WTC11 (cell line): ENCODE data around the gene KLRK1.

ENCODE experiments used
- ATF3 ChIP-seq: sonication (generic); formaldehyde crosslinking; conservative IDR thresholded peaks from 2 replicates; pipeline ENCODE4 v1.8.1; 2022; ENCODE audit warnings: mild to moderate bottlenecking, missing genetic modification reagents
- CREB1 ChIP-seq: sonication (generic); formaldehyde crosslinking; IDR thresholded peaks from 2 replicates; pipeline ENCODE4 v1.8.0; 2023; ENCODE audit warnings: mild to moderate bottlenecking, missing genetic modification reagents
- ELF4 ChIP-seq: sonication (generic); formaldehyde crosslinking; IDR thresholded peaks from 2 replicates; pipeline ENCODE4 v1.8.1; 2022; ENCODE audit warnings: low read depth, mild to moderate bottlenecking, moderate library complexity, missing genetic modification reagents
- OVOL2 ChIP-seq: fragments of 250-450 bp; sonication (Bioruptor Pico); IDR thresholded peaks from 2 replicates; pipeline ENCODE4 v1.9.0; 2021; ENCODE audit warnings: mild to moderate bottlenecking, borderline replicate concordance
- ZNF671 ChIP-seq: fragments of 250-450 bp; sonication (Bioruptor Pico); IDR thresholded peaks from 2 replicates; pipeline ENCODE4 v1.8.0; 2021; ENCODE audit warnings: mild to moderate bottlenecking
- TF ChIP-seq, protein P1 (sequence below): fragments of 200-600 bp; IDR thresholded peaks from 2 replicates; pipeline ENCODE4 v1.8.0; 2022; ENCODE audit warnings: antibody characterized with exemption
- TF ChIP-seq, protein P2 (sequence below): sonication (generic); formaldehyde crosslinking; IDR thresholded peaks from 2 replicates; pipeline ENCODE4 v1.8.1; 2023; ENCODE audit warnings: mild to moderate bottlenecking, missing genetic modification reagents, moderate library complexity
- TF ChIP-seq, protein P3 (sequence below): fragments of 250-450 bp; sonication (Bioruptor Pico); IDR thresholded peaks from 2 replicates; pipeline ENCODE4 v1.9.0; 2021; ENCODE audit warnings: mild to moderate bottlenecking, borderline replicate concordance

- TF ChIP-seq OVOL2 (CRISPR knock-in tag): no peak
- no peak for TF ChIP-seq CREB1 (CRISPR knock-in tag)
- TF ChIP-seq, protein P1, sequence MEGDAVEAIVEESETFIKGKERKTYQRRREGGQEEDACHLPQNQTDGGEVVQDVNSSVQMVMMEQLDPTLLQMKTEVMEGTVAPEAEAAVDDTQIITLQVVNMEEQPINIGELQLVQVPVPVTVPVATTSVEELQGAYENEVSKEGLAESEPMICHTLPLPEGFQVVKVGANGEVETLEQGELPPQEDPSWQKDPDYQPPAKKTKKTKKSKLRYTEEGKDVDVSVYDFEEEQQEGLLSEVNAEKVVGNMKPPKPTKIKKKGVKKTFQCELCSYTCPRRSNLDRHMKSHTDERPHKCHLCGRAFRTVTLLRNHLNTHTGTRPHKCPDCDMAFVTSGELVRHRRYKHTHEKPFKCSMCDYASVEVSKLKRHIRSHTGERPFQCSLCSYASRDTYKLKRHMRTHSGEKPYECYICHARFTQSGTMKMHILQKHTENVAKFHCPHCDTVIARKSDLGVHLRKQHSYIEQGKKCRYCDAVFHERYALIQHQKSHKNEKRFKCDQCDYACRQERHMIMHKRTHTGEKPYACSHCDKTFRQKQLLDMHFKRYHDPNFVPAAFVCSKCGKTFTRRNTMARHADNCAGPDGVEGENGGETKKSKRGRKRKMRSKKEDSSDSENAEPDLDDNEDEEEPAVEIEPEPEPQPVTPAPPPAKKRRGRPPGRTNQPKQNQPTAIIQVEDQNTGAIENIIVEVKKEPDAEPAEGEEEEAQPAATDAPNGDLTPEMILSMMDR: no peak
- no peak for TF ChIP-seq ZNF671
- TF ChIP-seq ELF4: no peak
- TF ChIP-seq, protein P2, sequence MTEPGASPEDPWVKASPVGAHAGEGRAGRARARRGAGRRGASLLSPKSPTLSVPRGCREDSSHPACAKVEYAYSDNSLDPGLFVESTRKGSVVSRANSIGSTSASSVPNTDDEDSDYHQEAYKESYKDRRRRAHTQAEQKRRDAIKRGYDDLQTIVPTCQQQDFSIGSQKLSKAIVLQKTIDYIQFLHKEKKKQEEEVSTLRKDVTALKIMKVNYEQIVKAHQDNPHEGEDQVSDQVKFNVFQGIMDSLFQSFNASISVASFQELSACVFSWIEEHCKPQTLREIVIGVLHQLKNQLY (CRISPR knock-in tag): no peak
- TF ChIP-seq ATF3 (CRISPR knock-in tag): no peak
- TF ChIP-seq, protein P3, sequence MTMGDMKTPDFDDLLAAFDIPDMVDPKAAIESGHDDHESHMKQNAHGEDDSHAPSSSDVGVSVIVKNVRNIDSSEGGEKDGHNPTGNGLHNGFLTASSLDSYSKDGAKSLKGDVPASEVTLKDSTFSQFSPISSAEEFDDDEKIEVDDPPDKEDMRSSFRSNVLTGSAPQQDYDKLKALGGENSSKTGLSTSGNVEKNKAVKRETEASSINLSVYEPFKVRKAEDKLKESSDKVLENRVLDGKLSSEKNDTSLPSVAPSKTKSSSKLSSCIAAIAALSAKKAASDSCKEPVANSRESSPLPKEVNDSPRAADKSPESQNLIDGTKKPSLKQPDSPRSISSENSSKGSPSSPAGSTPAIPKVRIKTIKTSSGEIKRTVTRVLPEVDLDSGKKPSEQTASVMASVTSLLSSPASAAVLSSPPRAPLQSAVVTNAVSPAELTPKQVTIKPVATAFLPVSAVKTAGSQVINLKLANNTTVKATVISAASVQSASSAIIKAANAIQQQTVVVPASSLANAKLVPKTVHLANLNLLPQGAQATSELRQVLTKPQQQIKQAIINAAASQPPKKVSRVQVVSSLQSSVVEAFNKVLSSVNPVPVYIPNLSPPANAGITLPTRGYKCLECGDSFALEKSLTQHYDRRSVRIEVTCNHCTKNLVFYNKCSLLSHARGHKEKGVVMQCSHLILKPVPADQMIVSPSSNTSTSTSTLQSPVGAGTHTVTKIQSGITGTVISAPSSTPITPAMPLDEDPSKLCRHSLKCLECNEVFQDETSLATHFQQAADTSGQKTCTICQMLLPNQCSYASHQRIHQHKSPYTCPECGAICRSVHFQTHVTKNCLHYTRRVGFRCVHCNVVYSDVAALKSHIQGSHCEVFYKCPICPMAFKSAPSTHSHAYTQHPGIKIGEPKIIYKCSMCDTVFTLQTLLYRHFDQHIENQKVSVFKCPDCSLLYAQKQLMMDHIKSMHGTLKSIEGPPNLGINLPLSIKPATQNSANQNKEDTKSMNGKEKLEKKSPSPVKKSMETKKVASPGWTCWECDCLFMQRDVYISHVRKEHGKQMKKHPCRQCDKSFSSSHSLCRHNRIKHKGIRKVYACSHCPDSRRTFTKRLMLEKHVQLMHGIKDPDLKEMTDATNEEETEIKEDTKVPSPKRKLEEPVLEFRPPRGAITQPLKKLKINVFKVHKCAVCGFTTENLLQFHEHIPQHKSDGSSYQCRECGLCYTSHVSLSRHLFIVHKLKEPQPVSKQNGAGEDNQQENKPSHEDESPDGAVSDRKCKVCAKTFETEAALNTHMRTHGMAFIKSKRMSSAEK (CRISPR knock-in tag): no peak
These were observed 1.0 kb downstream of the KLRK1 start for GRCh38 chr12:10388624-10389413.
